Measurements from ENCODE around the gene THOC2. TPM values are rescaled to one million over a fixed set of nuclear protein-coding genes. Genes with fewer than 3 reads are reported as not detected.

Gene THOC2
- total and polyA plus RNA-seq, 2 donors from 2014 or later = 18.8 to 66.6 TPM

DNA sequence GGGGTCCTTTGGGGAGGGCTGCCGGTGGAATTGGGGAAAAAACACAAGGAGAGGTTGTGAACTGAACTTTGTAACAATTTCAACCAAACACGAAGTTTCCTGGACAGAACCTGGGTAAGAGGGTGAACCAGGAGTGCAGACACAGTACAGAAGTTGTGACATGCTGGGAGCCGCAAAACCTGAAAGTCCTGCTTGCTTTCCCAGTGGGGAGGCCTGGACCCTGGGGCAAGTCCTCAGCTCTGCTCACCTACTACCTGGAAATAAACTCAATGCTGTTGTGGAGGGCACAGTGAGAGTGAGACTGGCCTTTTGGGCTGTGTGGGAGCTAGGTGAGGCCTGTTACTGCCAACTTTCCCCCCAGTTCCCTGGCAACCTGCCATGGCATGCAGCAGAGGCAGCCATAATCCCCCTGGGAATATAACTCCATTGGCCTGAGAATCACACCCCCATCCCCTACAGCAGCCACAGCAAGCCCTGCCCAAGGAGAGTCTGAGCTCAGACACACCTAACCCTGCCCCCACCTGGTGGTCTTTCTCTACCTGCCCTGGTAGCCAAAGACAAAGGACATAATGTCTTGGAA, 162.8 kb downstream of the THOC2 start:
- no peak overlapping the region for H3K27ac ChIP-seq (ENCODE audit: low read depth in 2 of 2, low read length in 2 of 2)
- no peak overlapping the region for H3K9ac ChIP-seq (ENCODE audit: low read length in 3 of 3)
- H3K4me3 ChIP-seq (ENCODE audit: low read length in 3 of 3) = no peak overlapping the region
- TF ChIP-seq CTCF (IDR thresholded peaks at IDR 0.05; ENCODE audit: borderline replicate concordance, extremely low read depth, insufficient read depth) = no peak
- no peaks in the 10 kb centered on the region for H3K4me1 ChIP-seq (ENCODE audit: control insufficient read depth in 2 of 3, insufficient read depth in 2 of 3, low read depth in 1 of 3, low read length in 3 of 3)
- intact Hi-C loops (cut with DNase I) = no loop called here
- no peaks in the 10 kb centered on the region for H3K27me3 ChIP-seq (ENCODE audit: control insufficient read depth, insufficient read depth, low read length)
- FAIRE-seq = no peak
- H3K36me3 ChIP-seq (ENCODE audit: control insufficient read depth in 2 of 3, insufficient read depth in 3 of 3, low read length in 3 of 3) = no peaks in the 10 kb centered on the region
- no peaks in the 10 kb centered on the region for H3K9me3 ChIP-seq (ENCODE audit: control insufficient read depth in 2 of 3, insufficient read depth in 1 of 3, low read length in 3 of 3)
- peak in 2 of 5 donors; percentile 12 to 20 for DNase-seq

DNA sequence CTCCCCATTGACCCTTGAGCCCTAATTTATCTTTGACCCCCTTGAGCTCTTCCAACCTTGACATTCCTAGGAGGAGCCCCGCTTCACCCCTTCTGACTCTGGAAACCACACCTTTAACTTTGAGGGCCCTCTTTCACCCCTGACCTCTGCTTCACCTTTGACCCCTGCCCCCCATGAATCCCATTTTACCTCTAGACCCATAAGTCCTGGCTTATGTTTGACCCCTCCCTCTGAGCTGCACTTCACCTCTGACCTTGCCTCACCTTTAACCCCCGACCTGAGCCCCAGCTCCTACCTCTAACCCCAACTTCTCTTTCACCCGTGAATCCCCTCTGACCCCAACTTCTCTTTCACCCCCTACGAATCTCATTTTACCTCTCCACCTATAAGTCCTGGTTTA, 169.7 kb downstream of the THOC2 start:
- Histone ChIP-seq H3K36me3 (ENCODE audit: control insufficient read depth in 2 of 3, insufficient read depth in 3 of 3, low read length in 3 of 3) (no peaks in the 10 kb centered on the region), H3K9ac (ENCODE audit: low read length in 3 of 3) (no peak overlapping the region), H3K27me3 (ENCODE audit: control insufficient read depth, insufficient read depth, low read length) (no peaks in the 10 kb centered on the region), H3K9me3 (ENCODE audit: control insufficient read depth in 2 of 3, insufficient read depth in 1 of 3, low read length in 3 of 3) (no peaks in the 10 kb centered on the region), H3K27ac (ENCODE audit: low read depth in 2 of 2, low read length in 2 of 2) (no peak overlapping the region), H3K4me1 (ENCODE audit: control insufficient read depth in 2 of 3, insufficient read depth in 2 of 3, low read depth in 1 of 3, low read length in 3 of 3) (no peaks in the 10 kb centered on the region), H3K4me3 (ENCODE audit: low read length in 3 of 3) (no peak overlapping the region)
- FAIRE-seq = no peak
- no peak for DNase-seq
- intact Hi-C loops (cut with DNase I) = no loop called here
- no peak for TF ChIP-seq CTCF (IDR thresholded peaks at IDR 0.05; ENCODE audit: borderline replicate concordance, extremely low read depth, insufficient read depth)

- Histone ChIP-seq H3K27me3 (ENCODE audit: control insufficient read depth, insufficient read depth, low read length) (no peaks in the 10 kb centered on the region), H3K36me3 (ENCODE audit: control insufficient read depth in 2 of 3, insufficient read depth in 3 of 3, low read length in 3 of 3) (no peaks in the 10 kb centered on the region), H3K4me1 (ENCODE audit: control insufficient read depth in 2 of 3, insufficient read depth in 2 of 3, low read depth in 1 of 3, low read length in 3 of 3) (no peaks in the 10 kb centered on the region), H3K27ac (ENCODE audit: low read depth in 2 of 2, low read length in 2 of 2) (no peak overlapping the region), H3K9me3 (ENCODE audit: control insufficient read depth in 2 of 3, insufficient read depth in 1 of 3, low read length in 3 of 3) (no peaks in the 10 kb centered on the region), H3K4me3 (ENCODE audit: low read length in 3 of 3) (no peak overlapping the region), H3K9ac (ENCODE audit: low read length in 3 of 3) (no peak overlapping the region)
- peak in 1 of 5 donors; percentile 58 for DNase-seq
- intact Hi-C loops (cut with DNase I) = no loop called here
- TF ChIP-seq CTCF (IDR thresholded peaks at IDR 0.05; ENCODE audit: borderline replicate concordance, extremely low read depth, insufficient read depth) = no peak
- FAIRE-seq = no peak
Observed at GRCh38 chrX:123562342-123563146, 170.3 kb downstream of the THOC2 start.
